ENCODE measurements around the gene DBNDD1.

The DBNDD1 gene

GRCh38 chr16:89958068-89958467 lies 61.2 kb downstream of the DBNDD1 start:
- no peak for DNase-seq

GRCh38 chr16:89957216-89957785 lies 62.0 kb downstream of the DBNDD1 start:
- no peak for DNase-seq

- DNase-seq = no peak
Measured at GRCh38 chr16:89956505-89957215, 62.6 kb downstream of the DBNDD1 start.

GRCh38 chr16:89955001-89955685 lies 64.1 kb downstream of the DBNDD1 start:
- DNase-seq = no peak

Measured in stimulated activated CD4-positive, alpha-beta T cell treated with anti-CD3 and anti-CD28 coated beads, Interleukin-4, amount 100 ng/mL, for 1 hour (primary cell).